Gastroesophageal sphincter (tissue), 3 donors: Measurements from ENCODE around the gene CHST8.

Experiments
- CTCF ChIP-seq, 4 experiments: fragments of 200-600 bp in 2 of 4; fragments of 450-650 bp in 2 of 4; sonication (generic) in 1 of 4; IDR thresholded peaks; one replicate each; pipeline ENCODE4 v1.5.1; 2017 to 2019; ENCODE audit warnings: antibody characterized with exemption in 4 of 4, mild to moderate bottlenecking in 2 of 4, moderate library complexity in 2 of 4
- EP300 ChIP-seq: sonication (generic); formaldehyde crosslinking; IDR thresholded peaks from one replicate; pipeline ENCODE4 v1.6.1; 2017; ENCODE audit warnings: antibody characterized with exemption, mild to moderate bottlenecking

- no peak for TF ChIP-seq EP300
- no peak for TF ChIP-seq CTCF (IDR thresholded peaks at IDR 0.05)
Observed at GRCh38 chr19:33758541-33759013, 136.8 kb downstream of the CHST8 start.
